GM21825 (cell line): ENCODE measurements around the gene OR10H3.
"Not testable (repeated sequence)": the region's sequence is repeated elsewhere in the genome, so short reads cannot be mapped to it uniquely, and the experiment has no call there.

Experiments used
- ATAC-seq: cut with Tn5 transposase; IDR thresholded peaks from one replicate; pipeline ENCODE4 v1.9.1; 2021; ENCODE audit warnings: mild to moderate bottlenecking, moderate library complexity; ENCODE audit not compliant: unreplicated experiment

OR10H3 gene

GRCh38 chr19:15776991-15777970 lies 39.5 kb downstream of the OR10H3 start:
- no peak for ATAC-seq

GRCh38 chr19:15779756-15780476 lies 42.1 kb downstream of the OR10H3 start:
- no peak for ATAC-seq

- ATAC-seq, result no peak
Measured at GRCh38 chr19:15780610-15781418, 43.0 kb downstream of the OR10H3 start.

- ATAC-seq, result no peak
Measured at GRCh38 chr19:15781661-15782060, 43.9 kb downstream of the OR10H3 start.

- ATAC-seq, result no peak
Measured at GRCh38 chr19:15782211-15782610, 44.4 kb downstream of the OR10H3 start.

GRCh38 chr19:15782896-15783295 lies 45.1 kb downstream of the OR10H3 start:
- ATAC-seq, result not testable (repeated sequence)

GRCh38 chr19:15787611-15788155 lies 49.9 kb downstream of the OR10H3 start, which contains the start of gene OR10H5:
OR10H5 (plus strand) TSS chr19:15787661; CDS start chr19:15794049, 6,388 bp downstream.
- ATAC-seq, result no peak

- no peak for ATAC-seq
Measured at GRCh38 chr19:15788594-15789270, 50.9 kb downstream of the OR10H3 start.

GRCh38 chr19:15790096-15790495 lies 52.3 kb downstream of the OR10H3 start:
- no peak for ATAC-seq
